H9 (cell line): ENCODE data around the gene PLCB1. TPM values are rescaled to one million over a fixed set of nuclear protein-coding genes. Genes with fewer than 3 reads are reported as not detected.

Experiments used
- DNase-seq: peaks from one replicate; pipeline ENCODE4 v3.0.0-alpha.2; 2017
- H2AFZ ChIP-seq: one replicate; pipeline ENCODE4 v1.6.1; 2013; ENCODE audit warnings: mild to moderate bottlenecking, low read length, control low read depth, moderate library complexity
- H2AK5ac ChIP-seq: 2 replicates; pipeline ENCODE4 v1.6.1; 2013; ENCODE audit warnings: low read length, control low read depth, mixed read lengths; ENCODE audit not compliant: insufficient read length
- H2BK120ac ChIP-seq: one replicate; pipeline ENCODE4 v1.6.1; 2013; ENCODE audit warnings: low read depth, mild to moderate bottlenecking, low read length, control low read depth, inconsistent platforms; ENCODE audit not compliant: poor library complexity, severe bottlenecking
- H2BK12ac ChIP-seq: 2 replicates; pipeline ENCODE4 v1.6.1; 2013; ENCODE audit warnings: low read length, control low read depth, mixed read lengths, low read depth; ENCODE audit not compliant: insufficient read length
- H2BK15ac ChIP-seq: 2 replicates; pipeline ENCODE4 v1.6.1; 2013; ENCODE audit warnings: low read depth, low read length, control low read depth
- H2BK20ac ChIP-seq: one replicate; pipeline ENCODE4 v1.6.1; 2013; ENCODE audit warnings: low read depth, mild to moderate bottlenecking, low read length, control low read depth, inconsistent platforms; ENCODE audit not compliant: poor library complexity, severe bottlenecking
- H2BK5ac ChIP-seq: 2 replicates; pipeline ENCODE4 v1.6.1; 2013; ENCODE audit warnings: low read length, control low read depth, mixed read lengths; ENCODE audit not compliant: insufficient read length
- H3K14ac ChIP-seq: 2 replicates; pipeline ENCODE4 v1.6.1; 2013; ENCODE audit warnings: low read length, control low read depth; ENCODE audit not compliant: insufficient read depth
- H3K18ac ChIP-seq: 2 replicates; pipeline ENCODE4 v1.6.1; 2013; ENCODE audit warnings: low read depth, mild to moderate bottlenecking, mixed read lengths, low read length, control low read depth; ENCODE audit not compliant: insufficient read length
- H3K23ac ChIP-seq: 2 replicates; pipeline ENCODE4 v1.6.1; 2013; ENCODE audit warnings: low read length, control low read depth, mixed read lengths, low read depth; ENCODE audit not compliant: insufficient read length
- H3K23me2 ChIP-seq: 2 replicates; pipeline ENCODE4 v1.6.1; 2013; ENCODE audit warnings: low read depth, mild to moderate bottlenecking, mixed read lengths, low read length, control low read depth; ENCODE audit not compliant: insufficient read length, poor library complexity, severe bottlenecking
- H3K27ac ChIP-seq: 2 replicates; pipeline ENCODE4 v1.5.1; 2013; ENCODE audit warnings: low read length, control low read depth, mixed read lengths, low read depth; ENCODE audit not compliant: insufficient read length
- H3K27me3 ChIP-seq: 2 replicates; pipeline ENCODE4 v1.6.1; 2013; ENCODE audit warnings: low read length, control low read depth, inconsistent platforms; ENCODE audit not compliant: insufficient read depth
- H3K4ac ChIP-seq: 2 replicates; pipeline ENCODE4 v1.6.1; 2013; ENCODE audit warnings: low read depth, mild to moderate bottlenecking, control low read depth, inconsistent platforms, low read length, moderate library complexity
- H3K4me1 ChIP-seq: 2 replicates; pipeline ENCODE4 v1.6.1; 2013; ENCODE audit warnings: low read length, control low read depth, inconsistent platforms; ENCODE audit not compliant: insufficient read depth
- H3K4me2 ChIP-seq: 2 replicates; pipeline ENCODE4 v1.6.1; 2013; ENCODE audit warnings: low read length, control low read depth, mixed read lengths; ENCODE audit not compliant: insufficient read length, insufficient read depth
- H3K56ac ChIP-seq: 2 replicates; pipeline ENCODE4 v1.6.1; 2013; ENCODE audit warnings: low read depth, mild to moderate bottlenecking, mixed read lengths, low read length, control low read depth; ENCODE audit not compliant: insufficient read length
- H3K79me1 ChIP-seq: 2 replicates; pipeline ENCODE4 v1.6.1; 2013; ENCODE audit warnings: low read depth, mild to moderate bottlenecking, moderate library complexity, low read length, control low read depth, inconsistent platforms; ENCODE audit not compliant: insufficient read depth, poor library complexity, severe bottlenecking
- H3K79me2 ChIP-seq: 2 replicates; pipeline ENCODE4 v1.6.1; 2013; ENCODE audit warnings: low read length, control low read depth, inconsistent platforms; ENCODE audit not compliant: insufficient read depth
- H3K9ac ChIP-seq: 2 replicates; pipeline ENCODE4 v1.6.1; 2013; ENCODE audit warnings: low read length, control low read depth, mixed read lengths; ENCODE audit not compliant: insufficient read length; ENCODE audit errors: extremely low read depth
- H3K9me3 ChIP-seq: one replicate; pipeline ENCODE4 v1.6.1; 2013; ENCODE audit warnings: low read depth, low read length, inconsistent platforms; ENCODE audit not compliant: control insufficient read depth
- H3T11ph ChIP-seq: one replicate; pipeline ENCODE4 v1.6.1; 2013; ENCODE audit warnings: mild to moderate bottlenecking, low read length, control low read depth, inconsistent platforms
- H4K20me1 ChIP-seq: one replicate; pipeline ENCODE4 v1.6.1; 2013; ENCODE audit not compliant: control insufficient read depth, insufficient read length, insufficient read depth
- H4K5ac ChIP-seq: 2 replicates; pipeline ENCODE4 v1.6.1; 2013; ENCODE audit warnings: low read depth, mild to moderate bottlenecking, mixed read lengths, low read length, control low read depth; ENCODE audit not compliant: insufficient read length
- H4K8ac ChIP-seq: replicated peaks from 2 replicates; pipeline ENCODE4 v1.6.1; 2013; ENCODE audit warnings: low read length, control low read depth, mixed read lengths, low read depth; ENCODE audit not compliant: insufficient read length
- H4K91ac ChIP-seq: 2 replicates; pipeline ENCODE4 v1.6.1; 2013; ENCODE audit warnings: low read depth, mild to moderate bottlenecking, moderate library complexity, mixed read lengths, low read length, control low read depth; ENCODE audit not compliant: insufficient read length
- H3K27ac Mint-ChIP-seq, 3 experiments: 2 replicates in 2 of 3; 3 replicates in 1 of 3; pipeline ENCODE4 v1.8.0; 2020 to 2021; ENCODE audit warnings: mixed read lengths in 3 of 3, mild to moderate bottlenecking in 1 of 3, moderate library complexity in 1 of 3
- H3K27me3 Mint-ChIP-seq: 2 replicates; pipeline ENCODE4 v1.8.0; 2021; ENCODE audit warnings: low read depth, mild to moderate bottlenecking, moderate library complexity, mixed read lengths
- H3K36me3 Mint-ChIP-seq, 3 experiments: 2 replicates in 2 of 3; 3 replicates in 1 of 3; pipeline ENCODE4 v1.8.0; 2020 to 2021; ENCODE audit warnings: low read depth in 3 of 3, mixed read lengths in 3 of 3; ENCODE audit not compliant: insufficient read depth in 1 of 3
- H3K4me1 Mint-ChIP-seq, 2 experiments: 2 replicates each; pipeline ENCODE4 v1.8.0; 2020; ENCODE audit warnings: mixed read lengths in 2 of 2
- H3K4me3 Mint-ChIP-seq, 2 experiments: 2 replicates in 1 of 2; 3 replicates in 1 of 2; pipeline ENCODE4 v1.8.0; 2020 to 2021; ENCODE audit warnings: mild to moderate bottlenecking in 2 of 2, mixed read lengths in 2 of 2, moderate library complexity in 1 of 2
- H3K9me3 Mint-ChIP-seq, 2 experiments: 2 replicates in 1 of 2; 3 replicates in 1 of 2; pipeline ENCODE4 v1.8.0; 2020; ENCODE audit warnings: mild to moderate bottlenecking in 2 of 2, mixed read lengths in 2 of 2, moderate library complexity in 1 of 2
- CTCF ChIP-seq: fragments of 200-600 bp; sonication (generic); conservative IDR thresholded peaks from 3 replicates; pipeline ENCODE4 v1.8.0; 2021; ENCODE audit warnings: antibody characterized with exemption, mild to moderate bottlenecking
- WGBS: extraction: QIAGEN DNeasy Blood & Tissue Kit; methylation state at CpG from one replicate; pipeline ENCODE4 v1.1.7; 2013; ENCODE audit warnings: missing lambda C conversion rate, low lambda C conversion rate, mixed read lengths; ENCODE audit not compliant: insufficient read length; ENCODE audit errors: extremely low coverage; 5-methylcytosine and 5-hydroxymethylcytosine counted together
- total RNA-seq: library from RNA; stranded (reverse); gene quantifications from 2 replicates; pipeline ENCODE4 v1.2.1, GENCODE V29; 2021

Gene PLCB1
- total RNA-seq, 1 experiment from 2014 or later: 11.5 TPM

- no peak for DNase-seq
- Histone ChIP-seq H4K8ac (no peak overlapping the region), H3K4ac (no peak overlapping the region), H2BK5ac (no peak overlapping the region), H3K14ac (no peak overlapping the region), H3K79me1 (no peaks in the 10 kb centered on the region), H3T11ph (no peak overlapping the region), H3K18ac (no peak overlapping the region), H3K23ac (no peak overlapping the region), H3K56ac (no peak overlapping the region), H3K9me3 (no peaks in the 10 kb centered on the region), H2BK20ac (no peak overlapping the region), H4K20me1 (no peaks in the 10 kb centered on the region), H2BK15ac (no peak overlapping the region), H3K23me2 (no peaks in the 10 kb centered on the region), H3K4me1 (no peaks in the 10 kb centered on the region), H3K9ac (no peak overlapping the region), H3K27me3 (no peaks in the 10 kb centered on the region), H2AFZ (no peak overlapping the region), H4K5ac (no peak overlapping the region), H3K4me2 (no peak overlapping the region), H3K79me2 (no peaks in the 10 kb centered on the region), H2AK5ac (no peak overlapping the region), H3K27ac (no peak overlapping the region), H4K91ac (no peak overlapping the region), H2BK120ac (no peak overlapping the region), H2BK12ac (no peak overlapping the region)
- Mint-ChIP-seq H3K4me1 (peaks cover 0 to 6% of the 10 kb centered on the region in 2 experiments; a peak in 2 of 4 replicates), H3K27me3 (no peaks in the 10 kb centered on the region), H3K4me3 (no peak overlapping the region), H3K9me3 (peaks cover 0 to 11% of the 10 kb centered on the region in 2 experiments; a peak in 4 of 5 replicates), H3K27ac (no peak overlapping the region), H3K36me3 (peaks cover 4 to 7% (median 4%) of the 10 kb centered on the region in 3 experiments; a peak in 6 of 7 replicates)
- WGBS: no CpG with 5 or more reads among the region's 2 CpGs
- TF ChIP-seq CTCF: no peak
Observed at GRCh38 chr20:8924539-8924938, 792.5 kb downstream of the PLCB1 start.
